Immature natural killer cell (primary cell): Measurements from ENCODE around the gene RAB8B. TPM values are rescaled to one million over a fixed set of nuclear protein-coding genes. Genes with fewer than 3 reads are reported as not detected.

Experiments
- DNase-seq, 3 donors: peaks; one replicate each; pipeline ENCODE4 v3.0.0; 2022; ENCODE audit warnings: mixed read lengths in 1 of 3
- H3K27ac Mint-ChIP-seq, 6 donors: one replicate each; pipeline ENCODE4 v1.8.0; 2020; ENCODE audit warnings: mixed read lengths in 6 of 6, mild to moderate bottlenecking in 5 of 6, inconsistent platforms in 4 of 6, moderate library complexity in 3 of 6
- H3K27me3 Mint-ChIP-seq, 3 donors: one replicate each; pipeline ENCODE4 v1.8.0; 2020 to 2021; ENCODE audit warnings: low read depth in 3 of 3, mild to moderate bottlenecking in 3 of 3, mixed read lengths in 3 of 3, moderate library complexity in 3 of 3, inconsistent platforms in 1 of 3
- H3K36me3 Mint-ChIP-seq, 3 donors: one replicate each; pipeline ENCODE4 v1.8.0; 2020; ENCODE audit warnings: mixed read lengths in 3 of 3, inconsistent platforms in 2 of 3, mild to moderate bottlenecking in 2 of 3
- H3K4me1 Mint-ChIP-seq, 2 donors: one replicate each; pipeline ENCODE4 v1.8.0; 2020; ENCODE audit warnings: inconsistent platforms in 2 of 2, mild to moderate bottlenecking in 2 of 2, mixed read lengths in 2 of 2, moderate library complexity in 1 of 2
- H3K4me3 Mint-ChIP-seq, 5 donors: one replicate each; pipeline ENCODE4 v1.8.0; 2020; ENCODE audit warnings: mild to moderate bottlenecking in 5 of 5, mixed read lengths in 5 of 5, inconsistent platforms in 3 of 5, moderate library complexity in 3 of 5
- H3K9me3 Mint-ChIP-seq, 6 donors: one replicate each; pipeline ENCODE4 v1.8.0; 2020; ENCODE audit warnings: mild to moderate bottlenecking in 6 of 6, mixed read lengths in 6 of 6, inconsistent platforms in 4 of 6, moderate library complexity in 3 of 6
- polyA plus RNA-seq, 3 donors: library from polyadenylated mRNA; unstranded; fragments of 300-500 nt; fragmentation: Illumina TruSeq; gene quantifications; one replicate each; pipeline ENCODE4 v1.2.3, GENCODE V29; 2021

The RAB8B gene
- polyA plus RNA-seq, 3 donors from 2014 or later: 64.6 to 123 (median 79.7) TPM

- Mint-ChIP-seq H3K27ac (no peak overlapping the region), H3K36me3 (peaks cover 15 to 48% (median 37%) of the 10 kb centered on the region in 3 donors), H3K4me3 (no peak overlapping the region), H3K4me1 (no peaks in the 10 kb centered on the region), H3K27me3 (peaks cover 0 to 4% (median 0%) of the 10 kb centered on the region in 3 donors), H3K9me3 (no peaks in the 10 kb centered on the region)
- DNase-seq: no peak
Observed at GRCh38 chr15:63306492-63307073, 117.2 kb downstream of the RAB8B start.

GRCh38 chr15:63308491-63308890 lies 119.1 kb downstream of the RAB8B start:
- DNase-seq: no peak
- Mint-ChIP-seq H3K27ac (no peak overlapping the region), H3K4me1 (no peaks in the 10 kb centered on the region), H3K36me3 (peaks cover 6 to 33% (median 22%) of the 10 kb centered on the region in 3 donors), H3K9me3 (no peaks in the 10 kb centered on the region), H3K4me3 (no peak overlapping the region), H3K27me3 (peaks cover 0 to 4% (median 0%) of the 10 kb centered on the region in 3 donors)

DNA sequence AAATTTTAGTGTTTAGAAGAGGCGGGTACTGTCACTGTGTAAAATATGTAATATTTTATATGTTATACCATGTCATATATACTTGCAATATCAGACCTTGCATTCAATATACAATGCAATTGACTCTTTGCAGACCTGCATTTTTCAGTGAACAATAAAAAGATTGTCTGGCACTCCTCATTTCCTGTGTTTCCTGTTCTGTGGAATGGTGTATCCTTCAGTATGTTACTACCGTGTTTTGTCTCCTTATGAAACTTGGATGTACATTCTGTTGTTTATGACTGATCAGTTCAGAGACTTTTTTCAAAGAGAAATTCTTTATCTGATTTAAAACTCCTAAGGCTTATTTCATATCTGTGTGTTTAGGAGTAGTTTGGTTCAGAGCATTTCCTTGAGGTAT lies 119.5 kb downstream of the RAB8B start:
- no peaks in the 10 kb centered on the region for H3K9me3 Mint-ChIP-seq
- no peaks in the 10 kb centered on the region for H3K4me1 Mint-ChIP-seq
- peaks cover 6 to 30% (median 19%) of the 10 kb centered on the region in 3 donors for H3K36me3 Mint-ChIP-seq
- no peak overlapping the region for H3K27ac Mint-ChIP-seq
- no peak for DNase-seq
- no peak overlapping the region for H3K4me3 Mint-ChIP-seq
- peaks cover 0 to 4% (median 0%) of the 10 kb centered on the region in 3 donors for H3K27me3 Mint-ChIP-seq

GRCh38 chr15:63310646-63311045 lies 121.2 kb downstream of the RAB8B start:
- Mint-ChIP-seq H3K9me3 (no peaks in the 10 kb centered on the region), H3K27me3 (peaks cover 0 to 4% (median 0%) of the 10 kb centered on the region in 3 donors), H3K36me3 (peaks cover 6 to 18% (median 13%) of the 10 kb centered on the region in 3 donors), H3K4me1 (no peaks in the 10 kb centered on the region), H3K4me3 (no peak overlapping the region), H3K27ac (no peak overlapping the region)
- no peak for DNase-seq

- Mint-ChIP-seq H3K9me3 (no peaks in the 10 kb centered on the region), H3K4me3 (no peak overlapping the region), H3K36me3 (peaks cover 3 to 6% (median 5%) of the 10 kb centered on the region in 3 donors), H3K27ac (no peak overlapping the region), H3K4me1 (no peaks in the 10 kb centered on the region), H3K27me3 (peaks cover 0 to 4% (median 0%) of the 10 kb centered on the region in 3 donors)
- DNase-seq: no peak
Observed at GRCh38 chr15:63312286-63312685, 122.9 kb downstream of the RAB8B start.

GRCh38 chr15:63313825-63314224 lies 124.4 kb downstream of the RAB8B start:
- Mint-ChIP-seq H3K9me3 (no peaks in the 10 kb centered on the region), H3K4me1 (no peaks in the 10 kb centered on the region), H3K27me3 (peaks cover 0 to 4% (median 0%) of the 10 kb centered on the region in 3 donors), H3K36me3 (peaks cover 3 to 6% (median 5%) of the 10 kb centered on the region in 3 donors), H3K4me3 (no peak overlapping the region), H3K27ac (no peak overlapping the region)
- no peak for DNase-seq

GRCh38 chr15:63314409-63314808 lies 125.0 kb downstream of the RAB8B start:
- no peaks in the 10 kb centered on the region for H3K4me1 Mint-ChIP-seq
- H3K27me3 Mint-ChIP-seq: peaks cover 0 to 4% (median 0%) of the 10 kb centered on the region in 3 donors
- peaks cover 3 to 6% (median 5%) of the 10 kb centered on the region in 3 donors for H3K36me3 Mint-ChIP-seq
- DNase-seq: no peak
- no peak overlapping the region for H3K4me3 Mint-ChIP-seq
- H3K27ac Mint-ChIP-seq: peak overlapping the region in 1 of 6 donors; percentile 25
- no peaks in the 10 kb centered on the region for H3K9me3 Mint-ChIP-seq

Other genes with a start within 250 kb of the RAB8B start
- gene TPM1, start 146.9 kb upstream of the RAB8B start, polyA plus RNA-seq: 10 to 100 TPM in 1 of 3 donors, 1 to 10 TPM in 2; 9.1 to 11.9 (median 9.2) TPM
- 10 to 100 TPM; 11.3 to 11.7 (median 11.5) TPM for gene LACTB, start 67.7 kb upstream of the RAB8B start, polyA plus RNA-seq
- gene RPS27L, start 32.1 kb upstream of the RAB8B start, polyA plus RNA-seq: 100 to 1,000 TPM; 135 to 198 (median 154) TPM
- gene APH1B, start 88.0 kb downstream of the RAB8B start, polyA plus RNA-seq: 1 to 10 TPM; 4.8 to 7.8 (median 5.7) TPM
- not detected for gene CA12, start 192.2 kb downstream of the RAB8B start, polyA plus RNA-seq